Activated naive CD4-positive, alpha-beta T cell treated with anti-CD3 and anti-CD28 coated beads, Interleukin-2, amount 50 U/mL, for 16 hours (primary cell): ENCODE measurements around the gene REXO1.
"Not testable (repeated sequence)": the region's sequence is repeated elsewhere in the genome, so short reads cannot be mapped to it uniquely, and the experiment has no call there.

ENCODE experiments used
- DNase-seq: peaks from one replicate; pipeline ENCODE4 v3.0.0-alpha.2; 2020

The REXO1 gene

DNA sequence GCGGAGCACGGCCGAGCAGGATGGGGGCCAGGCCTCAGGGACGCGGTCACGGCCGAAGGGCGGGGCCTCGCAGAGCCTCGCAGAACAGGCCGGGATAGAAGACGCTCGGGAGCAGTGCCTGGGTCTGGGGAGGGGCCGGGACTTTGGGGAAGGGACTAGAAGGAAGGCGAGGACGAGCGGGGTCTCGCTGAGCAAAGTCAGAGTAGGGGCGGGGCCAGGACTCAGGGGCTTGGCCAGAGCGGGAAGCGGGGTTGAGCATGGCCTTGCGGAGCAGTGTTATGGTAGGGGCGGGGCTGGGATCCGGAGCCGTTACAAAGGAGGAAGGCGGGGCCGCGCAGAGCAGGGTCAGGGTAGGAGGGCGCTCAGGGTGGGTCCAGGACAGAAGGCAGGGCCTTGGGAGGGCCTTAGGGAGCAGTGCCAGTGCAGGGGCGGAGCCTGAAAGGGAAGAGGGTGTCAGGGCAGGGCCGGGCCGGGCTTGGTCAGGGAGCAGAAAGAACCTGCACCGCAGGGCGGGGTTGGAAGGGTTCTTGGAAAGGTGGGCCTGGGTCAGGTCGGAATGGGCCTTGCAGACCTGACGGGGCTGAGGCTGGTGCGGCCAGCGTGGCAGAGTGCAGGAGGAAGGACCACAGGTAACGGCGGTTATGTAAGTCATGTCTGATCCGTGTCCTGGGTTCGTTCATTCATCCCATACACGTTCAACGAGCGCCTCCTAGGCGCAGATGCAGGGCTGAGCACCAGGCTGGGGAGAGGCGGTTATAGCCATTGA is 35.7 kb downstream of the REXO1 start:
- peak; percentile 80 for DNase-seq

DNA sequence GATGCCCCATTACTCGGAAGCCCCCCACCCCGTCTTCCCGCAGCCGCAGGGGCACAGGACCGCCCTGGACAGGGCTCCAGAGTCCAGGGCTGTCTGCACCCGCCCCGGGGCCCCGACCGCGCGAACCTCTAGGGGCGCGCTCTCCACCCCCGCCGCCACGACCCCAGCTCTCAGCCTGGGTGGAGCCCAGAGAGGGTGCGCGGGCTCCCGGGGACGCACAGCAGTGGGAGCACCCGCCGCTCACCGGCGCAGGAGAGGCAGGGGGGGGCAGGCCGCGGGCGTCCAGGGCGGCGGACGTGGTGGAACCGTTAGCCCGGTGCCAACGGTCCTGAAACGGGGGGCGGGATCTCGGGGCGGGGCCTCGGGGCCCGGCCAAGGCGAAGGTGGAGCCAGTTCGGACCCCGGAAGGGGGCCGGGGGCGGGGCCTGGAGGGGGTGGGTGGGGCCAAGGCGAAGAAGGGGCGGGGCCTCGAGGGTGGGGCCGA is 36.3 kb downstream of the REXO1 start, which contains the start of gene ATP8B3:
TSS of gene ATP8B3 (minus strand) at position 335 of the 484 bp plus-strand sequence. CDS start 540 bp downstream, outside the sequence.
- no peak for DNase-seq

DNA sequence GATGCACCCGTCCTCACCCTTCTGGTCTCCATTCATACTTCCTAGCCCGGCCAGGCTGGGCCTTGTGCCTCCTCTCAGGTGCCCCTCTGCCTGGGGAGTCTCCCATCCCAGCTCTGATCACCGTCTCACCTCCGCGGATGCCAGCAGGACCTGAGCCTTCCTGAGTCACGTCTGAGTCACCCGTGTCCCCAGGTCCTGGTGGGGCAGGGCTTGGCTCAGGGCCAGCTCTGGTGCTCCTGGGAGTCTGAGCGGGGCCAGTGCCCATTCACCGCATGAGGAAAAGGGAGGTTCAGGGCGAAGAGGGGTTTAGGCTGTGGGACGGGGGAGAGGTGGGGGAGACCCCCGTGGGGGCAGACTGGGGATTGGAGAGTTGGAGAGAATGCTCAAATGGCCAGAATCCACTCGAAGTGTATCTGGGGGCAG is 36.8 kb downstream of the REXO1 start:
- peak; percentile 50 for DNase-seq

GRCh38 chr19:1810439-1811160 is 37.7 kb downstream of the REXO1 start:
- no peak for DNase-seq

- no peak for DNase-seq
Measured at GRCh38 chr19:1809678-1810077, 38.6 kb downstream of the REXO1 start.

GRCh38 chr19:1808395-1808731 is 39.9 kb downstream of the REXO1 start:
- no peak for DNase-seq

DNA sequence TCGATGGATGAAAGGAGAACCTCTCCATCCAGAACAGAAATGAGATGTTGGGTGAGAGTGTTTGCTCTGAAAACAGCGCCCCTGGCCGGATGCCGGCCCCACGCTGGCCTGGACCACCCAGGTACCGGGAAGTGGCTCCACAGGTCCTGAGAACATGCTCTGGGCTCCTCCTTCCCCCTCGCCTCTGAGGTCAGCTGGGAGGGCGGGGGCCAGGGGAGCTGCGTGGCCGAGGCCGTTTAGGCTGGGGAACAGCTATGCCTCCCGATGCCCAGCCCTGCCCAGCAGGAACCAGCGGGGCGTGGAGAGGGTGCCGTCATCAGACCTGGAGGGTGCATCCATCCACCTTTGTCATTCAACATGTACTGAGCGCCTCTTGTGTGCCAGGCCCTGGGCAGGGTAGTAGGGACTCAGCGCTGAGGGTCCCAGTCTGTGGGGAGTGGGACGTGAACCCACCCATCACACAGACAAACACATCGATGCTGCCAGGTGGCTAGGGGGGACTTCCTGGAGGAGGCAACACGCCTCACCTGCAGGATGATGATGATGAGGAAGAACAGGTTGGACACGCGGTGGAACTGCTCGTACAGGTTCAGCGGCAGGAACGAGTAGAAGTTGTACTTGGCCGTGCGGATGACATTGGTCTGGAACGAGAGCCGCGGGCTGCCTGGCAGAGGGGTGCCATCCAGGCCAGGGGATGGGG is 40.4 kb downstream of the REXO1 start:
- DNase-seq = no peak

DNA sequence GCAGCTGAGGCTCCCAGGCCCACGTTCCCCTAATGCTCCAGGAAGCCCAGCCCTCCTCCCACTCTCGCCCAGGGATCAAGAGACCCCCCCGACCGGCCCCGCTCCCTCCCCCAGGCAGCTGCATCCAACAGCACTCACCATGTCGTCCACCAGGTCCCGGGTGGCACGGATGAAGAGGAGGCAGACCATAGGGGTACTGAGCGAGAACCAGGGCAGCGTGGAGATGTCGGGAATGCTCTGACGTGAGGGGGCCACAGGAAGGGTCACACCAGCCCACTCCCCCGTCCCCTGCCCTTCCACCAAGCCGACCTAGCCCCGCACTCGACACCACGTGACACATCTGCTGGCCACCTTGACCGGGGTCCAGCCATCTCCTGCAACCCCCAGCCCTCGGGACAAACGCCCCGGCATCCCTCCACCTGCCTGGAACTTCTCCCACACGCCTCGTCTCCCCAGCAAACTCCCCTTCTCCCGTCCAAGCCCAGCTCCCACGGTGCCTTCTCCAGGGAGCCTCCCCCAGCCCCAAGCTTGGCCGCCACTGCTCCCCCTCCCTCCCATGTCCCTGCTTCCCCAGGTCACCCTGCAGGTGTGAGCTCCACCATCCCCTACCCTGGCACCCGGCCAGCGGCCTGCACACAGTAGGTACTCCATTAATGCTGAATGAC is 41.1 kb downstream of the REXO1 start:
- DNase-seq = no peak

- DNase-seq = no peak
Measured at GRCh38 chr19:1806184-1807029, 41.9 kb downstream of the REXO1 start.

GRCh38 chr19:1805401-1806183 is 42.7 kb downstream of the REXO1 start:
- DNase-seq = no peak

DNA sequence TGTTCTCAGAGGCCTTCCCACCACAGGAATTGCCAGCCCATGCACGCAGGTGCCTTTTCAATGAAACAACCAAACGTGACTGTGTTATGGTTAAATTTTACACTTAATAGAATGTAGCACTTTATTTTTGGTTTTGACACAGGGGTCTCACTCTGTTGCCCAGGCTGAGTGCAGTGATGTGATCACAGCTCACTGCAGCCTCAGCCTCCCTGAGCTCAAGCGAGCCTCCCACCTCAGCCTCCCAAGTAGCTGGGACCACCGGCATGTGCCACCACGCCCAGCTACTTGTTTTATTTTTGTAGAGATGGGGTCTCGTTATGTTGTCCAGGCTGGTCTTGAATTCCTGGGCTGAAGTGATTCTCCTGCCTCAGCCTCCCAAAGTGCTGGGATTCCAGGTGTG is 43.4 kb downstream of the REXO1 start:
- DNase-seq = no peak

DNA sequence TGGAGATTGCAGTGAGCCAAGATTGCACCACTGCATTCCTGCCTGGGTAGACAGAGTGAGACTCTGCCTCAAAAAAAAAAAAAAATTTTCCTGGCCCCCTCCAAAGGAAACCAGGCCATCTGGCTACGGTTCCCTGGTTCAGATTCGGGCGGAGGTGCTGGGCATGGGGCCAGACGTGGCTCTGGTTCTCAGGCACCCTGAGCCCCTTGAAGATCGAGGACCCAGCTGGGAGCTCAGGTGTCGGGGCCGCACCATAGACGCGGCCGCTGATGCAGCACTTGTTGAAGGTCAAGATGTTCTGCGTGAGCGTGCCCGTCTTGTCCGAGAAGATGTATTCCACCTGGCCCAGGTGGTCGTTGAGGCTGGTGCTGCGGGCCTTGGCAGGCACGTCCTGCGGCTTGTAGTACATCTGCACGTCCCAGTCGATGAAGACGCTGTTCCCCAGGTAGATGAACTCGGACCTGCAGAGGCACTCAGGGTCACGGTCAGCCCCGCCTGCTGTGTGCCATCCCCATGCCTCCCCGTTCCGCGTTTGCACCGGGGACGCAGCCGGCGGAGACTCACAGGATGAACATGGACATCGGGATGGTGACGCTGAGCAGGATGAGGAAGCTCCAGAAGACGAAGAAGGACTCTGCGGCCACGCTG is 48.5 kb downstream of the REXO1 start:
- DNase-seq = no peak

- DNase-seq = not testable (repeated sequence)
Measured at GRCh38 chr19:1797313-1797712, 51.0 kb downstream of the REXO1 start.

GRCh38 chr19:1796395-1797142 is 51.7 kb downstream of the REXO1 start:
- no peak for DNase-seq

DNA sequence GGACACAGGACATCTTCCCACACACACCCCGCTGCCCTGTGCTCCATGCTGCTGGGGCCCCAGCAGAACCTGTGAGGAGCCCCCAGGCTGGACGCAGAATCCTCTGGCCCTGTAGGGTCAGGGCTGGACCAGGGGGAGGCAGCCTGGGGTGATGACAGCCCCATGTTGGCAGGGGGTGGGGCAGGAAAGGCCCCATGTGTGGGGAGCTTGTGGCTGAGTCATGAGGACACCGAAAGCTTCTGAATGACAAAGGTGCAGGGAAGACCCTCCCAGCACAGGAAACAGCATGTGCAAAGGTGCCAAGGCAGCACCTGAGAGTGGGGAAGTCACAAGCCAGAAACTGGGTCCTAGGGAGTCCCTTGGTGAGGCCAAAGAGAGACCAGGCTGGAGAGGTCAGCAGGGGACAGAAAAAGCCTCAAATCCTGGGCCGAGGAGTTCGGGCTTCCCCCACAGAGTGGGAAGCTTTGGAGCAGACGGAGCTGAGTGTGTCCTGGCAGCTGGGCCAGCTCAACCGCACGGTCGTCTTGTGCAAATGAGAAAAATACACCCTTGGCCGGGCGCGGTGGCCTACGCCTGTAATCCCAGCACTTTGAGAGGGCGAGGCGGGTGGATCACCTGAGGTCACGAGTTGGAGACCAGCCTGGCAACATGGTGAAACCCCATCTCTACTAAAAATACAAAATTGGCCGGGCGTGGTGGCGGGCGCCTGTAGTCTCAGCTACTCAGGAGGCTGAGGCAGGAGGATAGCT is 53.7 kb downstream of the REXO1 start:
- no peak for DNase-seq

DNA sequence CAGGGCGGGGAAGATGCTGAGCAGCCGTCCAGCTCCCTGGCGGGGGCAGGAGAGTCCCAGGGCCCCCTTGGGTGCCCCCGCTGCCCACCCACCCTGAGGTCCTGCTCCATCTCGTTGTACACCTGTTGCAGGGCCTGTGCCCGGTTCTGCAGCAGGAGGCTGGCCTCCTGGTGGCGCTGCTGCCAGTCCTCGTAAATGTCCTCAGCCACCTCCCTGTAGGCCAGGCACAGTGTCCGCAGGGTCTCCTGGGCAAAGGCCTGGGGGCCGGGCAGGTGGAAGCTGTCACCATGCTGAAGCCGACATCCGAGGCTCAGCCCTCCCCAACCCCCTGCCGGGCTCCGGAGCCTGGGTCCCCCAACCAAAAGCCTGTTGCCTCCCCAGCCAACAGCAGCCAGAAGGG is 56.4 kb downstream of the REXO1 start:
- DNase-seq = no peak

DNA sequence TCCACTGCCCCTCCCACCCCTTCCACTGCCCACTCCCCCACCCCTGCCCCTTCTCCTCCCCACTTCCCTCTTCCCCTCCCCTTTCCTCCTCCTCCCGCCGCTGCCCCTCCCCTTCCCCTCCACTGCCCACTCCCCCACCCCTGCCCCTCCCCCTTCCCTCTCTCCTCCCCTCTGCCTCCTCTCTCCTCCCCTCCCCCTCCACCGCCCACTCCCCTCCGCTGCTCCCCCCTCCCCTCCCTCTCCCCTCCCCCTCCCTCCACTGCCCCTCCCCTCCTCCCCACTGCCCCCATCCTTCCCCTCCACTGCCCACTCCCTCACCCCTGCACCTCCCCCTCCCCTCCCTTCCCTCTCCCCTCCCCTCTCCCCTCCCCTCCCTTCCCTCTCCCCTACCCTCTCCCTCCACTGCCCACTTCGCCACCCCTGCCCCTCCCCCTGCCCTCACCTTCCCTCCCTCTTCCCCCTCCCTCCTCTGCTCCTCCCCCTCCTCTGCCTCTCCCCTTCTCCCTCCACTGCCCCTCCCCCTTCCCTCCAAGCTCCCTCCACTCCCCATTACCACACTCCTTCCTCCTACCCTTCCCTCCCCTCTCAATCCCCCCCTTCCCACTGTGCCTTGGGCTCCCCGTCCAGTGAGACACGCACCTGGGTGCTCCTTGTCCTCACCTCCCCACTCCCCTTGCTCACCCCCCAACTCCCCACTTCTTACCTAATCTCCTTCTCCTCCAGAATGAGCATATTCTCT is 58.1 kb downstream of the REXO1 start:
- no peak for DNase-seq

GRCh38 chr19:1789261-1790041 is 58.8 kb downstream of the REXO1 start:
- DNase-seq = no peak
